ENCODE results near the gene SLC19A2.

GRCh38 chr1:169491845-169492281 lies 6.1 kb upstream of the SLC19A2 start:
- TF ChIP-seq POLR2A (IDR thresholded peaks at IDR 0.05) (no peak), CTCF (IDR thresholded peaks at IDR 0.05) (no peak)
